Stimulated activated CD8-positive, alpha-beta memory T cell treated with anti-CD3 and anti-CD28 coated beads, Interleukin-4, amount 100 ng/mL, for 24 hours (primary cell): ENCODE data around the gene HGFAC.
"Not testable (repeated sequence)": the region's sequence is repeated elsewhere in the genome, so short reads cannot be mapped to it uniquely, and the experiment has no call there.

ENCODE experiments used
- DNase-seq: peaks from one replicate; pipeline ENCODE4 v3.0.0-alpha.2; 2020; ENCODE audit warnings: low read depth

Gene HGFAC

DNA sequence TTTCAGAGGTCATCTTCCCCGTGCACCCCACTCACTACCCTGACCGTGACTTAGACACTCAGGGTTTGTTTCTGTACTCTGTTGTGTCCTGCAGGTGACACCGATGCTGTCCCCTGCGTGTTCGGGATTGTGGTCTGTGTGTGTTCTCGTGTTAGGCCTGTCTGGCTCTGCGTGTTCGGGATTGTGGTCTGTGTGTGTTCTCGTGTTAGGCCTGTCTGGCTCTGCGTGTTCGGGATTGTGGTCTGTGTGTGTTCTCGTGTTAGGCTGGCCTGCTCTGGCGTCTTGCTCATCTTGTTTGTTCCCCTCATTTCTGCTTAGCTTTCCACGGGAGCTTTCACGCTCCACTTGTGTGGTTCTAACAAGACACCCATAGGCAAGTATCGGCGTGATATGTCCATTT is 30.6 kb upstream of the HGFAC start:
- DNase-seq = not testable (repeated sequence)

DNA sequence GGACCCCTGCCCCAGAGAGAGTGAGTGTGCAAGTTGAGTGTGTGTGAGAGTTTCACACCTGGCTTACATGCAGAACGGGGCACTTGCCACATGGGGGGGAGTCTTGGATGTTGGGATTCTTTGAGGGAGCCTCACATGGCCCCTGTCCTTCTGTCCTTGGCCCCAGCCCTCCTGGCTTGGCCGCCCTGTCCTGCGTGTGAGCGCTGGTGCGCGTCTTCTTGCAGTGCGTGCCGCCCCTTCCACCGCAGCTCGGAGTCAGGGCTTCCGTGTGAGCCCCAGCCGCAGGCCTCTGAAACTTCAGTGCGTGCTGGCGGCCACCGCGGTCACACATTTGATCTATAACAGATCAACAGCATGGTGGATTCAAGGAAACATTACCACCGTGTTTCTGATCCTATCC is 30.1 kb upstream of the HGFAC start:
- no peak for DNase-seq

DNA sequence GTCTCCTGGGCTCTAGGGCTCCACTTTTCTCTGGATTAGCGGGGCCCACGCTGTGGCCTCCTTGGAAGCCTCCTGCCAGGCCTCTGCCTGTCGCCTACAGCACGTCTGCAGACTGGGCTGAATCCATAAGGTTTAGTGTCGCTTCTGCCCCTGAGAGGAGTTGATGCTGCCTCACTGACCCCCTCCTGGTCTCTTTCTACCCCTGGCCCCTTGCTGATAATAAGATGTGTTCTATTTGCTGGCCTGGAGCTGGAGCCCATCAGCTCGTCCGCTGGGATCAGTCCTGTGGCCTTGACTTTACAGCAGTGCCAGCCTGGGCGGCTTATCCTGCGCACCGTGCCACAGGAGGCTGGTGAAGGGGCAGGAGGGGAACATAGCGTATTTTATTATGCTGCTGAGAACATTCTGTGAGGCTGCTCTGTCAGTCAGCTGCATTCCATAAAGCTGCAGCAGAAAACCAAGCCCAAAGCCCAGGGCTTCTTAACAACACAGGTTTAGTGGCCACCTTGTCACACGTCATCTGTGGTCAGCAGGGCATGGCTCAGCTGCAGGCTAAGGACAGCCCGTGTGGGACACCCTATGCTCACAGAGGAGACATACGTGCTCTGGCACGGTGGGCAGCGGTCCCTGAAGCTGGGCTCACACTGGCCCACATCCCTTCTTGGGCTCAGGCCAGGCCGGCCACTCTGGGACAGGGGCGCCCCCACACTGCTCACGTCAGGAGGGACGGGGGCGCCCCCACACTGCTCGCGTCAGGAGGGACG is 29.3 kb upstream of the HGFAC start:
- no peak for DNase-seq

DNA sequence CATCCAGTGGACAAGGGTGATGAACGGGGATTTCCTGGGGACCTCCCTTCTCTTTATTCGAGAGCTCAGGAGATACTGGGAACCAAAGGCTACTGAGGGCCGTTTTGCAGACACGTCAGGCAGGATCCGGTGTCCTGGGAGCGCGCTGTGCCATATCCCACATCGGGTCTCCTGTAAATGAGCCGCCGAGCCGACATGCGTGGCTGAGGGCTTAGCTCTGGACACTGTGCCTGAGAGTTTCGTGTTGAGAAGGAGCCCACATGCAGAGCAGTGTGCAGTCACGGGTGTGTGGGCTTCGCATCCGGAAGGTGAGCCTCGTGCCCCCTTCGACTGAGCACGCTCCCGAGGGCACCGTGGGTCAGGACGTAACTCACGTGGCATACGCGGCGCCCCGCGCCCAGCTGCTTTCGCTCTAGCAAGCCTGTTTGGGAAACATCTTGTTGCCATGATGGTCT is 28.5 kb upstream of the HGFAC start:
- no peak for DNase-seq

DNA sequence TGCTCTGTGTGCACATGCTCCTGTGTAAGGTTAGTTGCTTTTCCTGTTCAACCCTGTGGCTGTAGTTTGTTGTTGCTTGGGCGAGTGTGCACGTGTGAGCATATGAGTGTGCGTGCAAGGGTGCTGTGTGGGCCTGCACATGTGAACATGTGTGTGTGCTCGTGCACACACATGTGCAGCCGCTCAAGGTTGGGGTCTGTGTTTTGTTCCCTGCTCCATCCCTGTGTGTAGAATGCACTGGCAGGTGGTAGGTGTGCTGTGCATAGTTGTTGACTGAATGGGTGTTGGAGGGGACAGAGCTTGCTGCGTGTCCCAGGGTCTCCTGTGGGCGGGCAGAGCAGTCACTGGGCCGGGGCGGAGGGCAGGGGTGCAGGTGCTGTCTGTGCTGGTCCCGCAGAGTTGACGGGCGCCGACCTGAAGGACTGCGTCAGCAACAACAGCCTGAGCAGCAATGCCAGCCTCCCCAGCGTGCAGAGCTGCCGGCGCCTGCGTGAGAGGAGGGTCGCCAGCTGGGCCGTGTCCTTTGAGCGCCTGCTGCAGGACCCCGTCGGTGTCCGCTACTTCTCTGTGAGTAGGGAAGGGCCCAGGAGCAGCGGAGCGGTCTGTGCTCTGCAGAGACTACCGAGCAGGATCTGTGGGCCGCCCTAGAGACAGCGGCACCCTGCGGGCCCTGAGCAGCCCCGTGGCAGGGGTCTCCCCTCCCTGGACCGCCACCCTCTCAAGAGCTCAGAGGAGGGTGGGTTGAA is 27.9 kb upstream of the HGFAC start:
- DNase-seq = no peak

DNA sequence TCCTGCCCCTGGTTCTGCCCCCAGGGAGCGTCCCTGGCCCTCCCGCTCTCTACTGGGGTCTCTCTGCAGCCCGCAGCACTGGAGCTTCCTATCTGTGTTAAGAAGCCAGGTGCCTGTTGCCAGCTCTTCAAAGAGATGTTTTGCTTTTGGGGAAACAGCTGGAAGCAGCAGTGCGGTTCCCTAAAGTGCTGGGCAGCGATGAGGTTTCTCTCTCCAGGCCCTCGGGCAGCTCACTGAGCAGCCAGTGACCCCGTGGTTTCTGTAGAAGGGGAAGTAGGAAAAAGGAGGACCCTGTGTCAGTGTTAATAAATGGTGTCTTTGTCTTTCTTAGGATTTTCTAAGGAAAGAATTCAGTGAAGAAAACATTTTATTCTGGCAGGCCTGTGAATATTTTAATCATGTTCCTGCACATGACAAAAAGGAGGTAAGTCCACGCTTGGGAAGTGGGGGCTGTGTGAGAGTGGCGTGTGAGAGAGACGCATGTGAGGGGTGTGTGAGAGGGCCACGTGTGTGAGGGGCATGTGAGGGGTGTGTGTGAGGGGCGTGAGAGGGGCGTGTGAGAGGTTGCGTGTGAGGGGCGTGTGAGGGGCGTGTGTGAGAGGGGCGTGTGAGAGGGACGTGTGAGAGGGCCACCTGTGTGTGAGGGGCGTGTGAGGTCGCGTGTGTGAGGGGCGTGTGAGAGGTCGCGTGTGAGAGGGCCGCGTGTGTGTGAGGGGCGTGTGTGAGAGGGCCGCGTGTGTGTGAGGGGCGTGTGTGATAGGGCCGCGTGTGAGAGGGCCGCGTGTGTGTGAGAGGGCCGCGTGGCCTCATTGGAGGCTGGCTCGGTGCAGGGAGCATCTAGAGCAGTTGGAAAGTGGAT is 27.1 kb upstream of the HGFAC start:
- DNase-seq = no peak

DNA sequence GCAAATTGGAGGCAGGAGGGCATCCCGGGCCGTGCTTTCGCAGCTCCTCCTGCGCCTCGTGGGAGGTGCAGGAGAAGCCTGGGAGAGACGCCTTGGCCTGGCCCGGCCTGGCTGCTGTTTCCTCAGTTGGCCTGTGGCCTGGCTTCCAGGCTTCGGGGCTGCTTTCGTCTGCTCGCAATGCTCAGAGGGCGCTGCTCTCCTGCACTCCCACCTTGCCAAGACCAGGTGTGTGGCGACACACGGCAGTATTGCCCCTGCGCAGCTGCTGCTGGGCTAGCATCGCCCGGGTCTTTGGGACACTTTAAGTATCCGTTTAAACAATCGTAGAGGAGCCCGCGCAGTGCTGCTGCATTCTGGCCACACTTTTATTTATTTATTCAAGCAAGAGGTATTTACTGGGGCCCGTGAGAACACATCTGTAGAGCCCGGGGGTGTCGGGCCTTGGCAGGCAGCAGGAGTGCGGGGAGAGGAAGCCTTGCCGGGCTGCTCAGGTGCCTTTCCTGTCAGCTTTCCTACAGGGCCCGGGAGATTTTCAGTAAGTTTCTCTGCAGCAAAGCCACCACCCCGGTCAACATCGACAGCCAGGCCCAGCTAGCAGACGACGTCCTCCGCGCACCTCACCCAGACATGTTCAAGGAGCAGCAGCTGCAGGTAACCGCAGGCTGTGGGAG is 26.2 kb upstream of the HGFAC start:
- no peak for DNase-seq

DNA sequence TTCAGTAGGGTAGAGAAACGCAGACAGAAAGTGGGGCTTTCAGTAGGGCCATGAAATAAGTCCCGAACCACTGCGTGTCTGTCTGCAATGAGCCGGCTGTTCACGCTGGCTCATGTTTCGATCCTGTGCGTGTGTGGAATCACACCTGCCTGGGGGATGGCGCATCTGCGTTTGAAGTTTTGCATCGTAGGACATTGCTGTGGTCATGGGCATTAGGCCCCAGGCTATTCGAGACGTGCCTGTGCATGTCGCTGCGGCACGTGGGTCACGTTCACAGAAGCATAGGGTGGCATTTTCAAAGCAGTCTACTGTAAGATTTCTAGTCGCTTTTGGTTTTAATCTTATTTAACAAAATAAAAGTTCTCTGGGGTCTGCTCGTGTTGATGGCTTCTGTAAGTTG is 25.5 kb upstream of the HGFAC start:
- no peak for DNase-seq

DNA sequence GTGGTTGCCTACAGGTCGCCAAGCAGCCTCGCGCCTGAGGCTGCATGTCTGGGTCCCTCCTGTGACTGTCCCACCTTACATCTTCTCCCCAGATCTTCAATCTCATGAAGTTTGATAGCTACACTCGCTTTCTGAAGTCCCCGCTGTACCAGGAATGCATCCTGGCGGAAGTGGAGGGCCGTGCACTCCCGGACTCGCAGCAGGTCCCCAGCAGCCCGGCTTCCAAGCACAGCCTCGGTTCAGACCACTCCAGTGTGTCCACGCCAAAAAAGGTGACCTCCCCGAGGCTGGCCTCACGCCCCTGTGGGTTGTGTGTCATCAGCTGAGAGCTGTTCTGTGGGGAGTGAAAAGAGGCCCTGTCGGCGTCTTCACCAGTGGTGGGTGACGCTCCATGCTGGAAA is 24.9 kb upstream of the HGFAC start:
- no peak for DNase-seq

DNA sequence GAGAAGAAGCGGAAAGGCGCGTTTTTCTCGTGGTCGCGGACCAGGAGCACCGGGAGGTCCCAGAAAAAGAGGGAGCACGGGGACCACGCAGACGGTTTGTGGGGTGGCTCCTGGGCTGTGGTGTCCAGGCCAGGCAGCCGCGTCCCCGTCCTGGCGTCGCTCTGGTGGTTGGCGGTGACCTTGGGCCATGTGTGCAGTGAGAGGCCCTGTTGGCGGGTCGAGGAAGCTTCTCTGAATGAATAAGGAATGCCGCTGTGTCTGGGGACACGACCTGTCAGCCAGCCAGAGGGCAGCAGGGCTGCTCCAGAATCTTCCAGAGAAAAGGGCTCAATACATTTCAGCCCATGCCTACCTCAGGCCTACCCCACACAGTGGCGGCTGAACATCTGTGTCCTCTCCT is 24.3 kb upstream of the HGFAC start:
- DNase-seq = no peak

DNA sequence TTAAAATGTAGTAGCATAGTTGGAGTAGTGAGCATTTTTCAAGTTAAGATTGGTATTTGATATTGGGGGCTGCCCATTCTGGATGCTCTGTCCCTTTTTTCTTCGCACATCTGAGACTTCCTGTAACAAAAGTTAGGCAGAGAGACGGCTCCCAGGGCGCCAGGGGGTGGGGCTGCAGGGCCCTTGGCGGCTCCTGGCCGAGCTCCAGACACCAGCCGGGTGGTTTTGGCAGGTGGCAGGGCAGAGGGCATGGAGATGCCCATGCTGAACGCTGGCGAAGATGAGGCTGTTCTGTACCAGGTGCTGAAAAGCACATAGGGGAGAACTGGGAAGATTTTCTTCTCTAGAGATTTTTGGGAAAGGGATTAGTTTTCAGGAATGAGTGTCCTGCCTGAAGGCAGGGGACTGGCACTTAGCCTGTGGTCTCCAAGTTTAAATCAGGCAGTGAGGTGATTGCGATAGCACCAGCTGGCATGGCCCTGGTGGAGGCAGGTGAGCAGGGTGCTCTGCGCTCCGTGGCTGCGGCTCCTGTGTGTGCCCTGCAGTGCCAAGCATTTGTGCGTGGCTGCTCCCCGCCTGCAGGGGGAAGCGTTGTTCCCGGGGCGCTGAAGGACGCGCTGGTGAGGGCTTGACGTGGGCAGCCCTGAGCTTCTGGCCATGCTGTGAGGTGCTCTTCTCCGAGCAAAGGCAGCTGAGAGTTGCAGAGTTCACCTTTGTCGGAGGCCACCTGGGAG is 23.6 kb upstream of the HGFAC start:
- no peak for DNase-seq

DNA sequence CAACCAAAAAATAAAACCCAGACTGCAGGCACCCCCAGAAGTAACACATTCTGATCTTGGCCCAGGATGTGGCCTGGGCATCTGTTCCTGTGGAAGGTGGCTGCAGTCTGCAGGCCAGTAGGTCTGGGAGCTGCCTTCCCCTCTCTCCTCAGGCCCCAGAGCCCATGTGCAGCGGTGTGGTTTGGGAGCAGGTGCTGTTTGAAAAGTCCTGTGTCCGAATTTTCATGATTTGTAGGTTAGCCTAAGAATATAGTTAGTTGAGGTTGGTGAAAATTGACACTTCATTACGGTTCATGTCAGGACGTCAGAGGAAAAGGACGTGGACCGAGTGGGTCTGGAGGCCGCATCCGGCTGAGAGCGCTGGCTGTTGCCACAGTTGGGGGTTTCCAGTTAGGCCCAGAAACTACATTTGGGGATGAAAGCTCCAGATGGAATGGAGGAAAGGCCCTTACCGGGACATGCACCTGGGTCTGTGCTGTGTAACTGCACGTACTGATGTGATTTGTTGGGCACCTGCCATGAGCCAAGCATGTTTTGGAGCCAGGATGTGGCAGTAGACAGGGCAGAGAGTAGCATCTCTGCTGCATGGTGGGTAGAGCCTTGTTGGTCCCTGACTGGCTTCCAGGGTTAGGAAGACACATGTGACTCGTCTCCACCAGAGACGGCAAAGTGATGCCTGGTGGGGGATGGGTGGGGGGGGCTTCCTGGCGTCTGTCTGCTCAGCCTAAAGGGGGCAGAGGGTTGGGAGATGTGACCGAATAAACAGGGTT is 21.7 kb upstream of the HGFAC start:
- DNase-seq = no peak

DNA sequence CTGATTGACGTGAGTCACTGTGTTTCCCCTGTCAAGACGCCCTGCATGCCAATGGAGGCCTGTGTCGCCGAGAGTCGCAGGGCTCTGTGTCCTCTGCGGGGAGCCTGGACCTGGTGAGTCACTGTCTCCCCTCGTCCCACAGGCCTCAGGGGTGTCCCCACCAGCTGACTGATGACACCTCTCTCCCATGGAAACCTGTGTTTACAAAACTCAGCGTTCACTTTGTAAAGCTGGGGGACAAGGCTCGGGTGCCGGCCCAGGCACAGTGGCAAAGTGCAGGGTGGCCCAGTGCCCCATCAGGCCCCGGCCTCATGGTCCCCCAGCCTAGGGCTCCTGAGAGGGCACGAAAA is 21.2 kb upstream of the HGFAC start:
- DNase-seq = no peak

DNA sequence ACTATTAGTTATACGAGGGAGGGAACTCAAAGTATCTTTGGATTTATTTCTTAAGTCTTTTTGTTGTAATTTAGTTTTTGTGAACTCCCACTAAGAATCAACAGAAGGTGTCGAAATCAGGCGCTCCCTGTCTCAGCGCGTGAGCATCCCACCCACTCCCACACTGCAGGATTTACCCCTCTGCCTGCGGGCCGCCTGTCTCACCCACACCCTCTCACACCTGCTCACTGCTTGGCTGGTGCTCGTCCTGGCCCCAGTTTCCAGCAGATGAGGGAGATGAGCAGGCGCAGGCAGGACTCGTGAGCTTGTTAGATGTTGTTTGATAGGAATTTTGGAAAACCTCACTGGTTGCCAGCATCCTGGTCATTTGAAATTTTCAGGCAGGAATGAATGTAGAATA is 20.8 kb upstream of the HGFAC start:
- DNase-seq = no peak

DNA sequence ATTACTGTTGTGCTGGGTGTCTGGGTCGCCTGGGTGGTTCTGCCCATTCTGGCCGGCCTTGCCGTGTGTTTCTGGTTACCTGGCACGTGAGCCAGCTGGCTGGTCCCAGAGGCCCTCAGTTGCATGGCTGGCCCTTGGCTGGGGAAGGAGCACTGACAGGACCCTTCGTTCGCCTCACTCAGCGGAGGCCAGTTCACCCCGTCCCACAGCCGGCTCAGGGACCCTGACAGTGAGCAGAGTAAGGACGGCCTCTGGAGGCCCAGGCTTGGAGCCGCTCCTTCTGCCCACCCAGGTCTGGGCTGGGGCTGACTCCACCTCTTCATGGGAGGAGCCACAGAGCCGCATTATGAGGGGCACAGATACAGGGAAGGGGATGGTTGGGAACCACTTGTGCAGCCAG is 20.3 kb upstream of the HGFAC start:
- no peak for DNase-seq

DNA sequence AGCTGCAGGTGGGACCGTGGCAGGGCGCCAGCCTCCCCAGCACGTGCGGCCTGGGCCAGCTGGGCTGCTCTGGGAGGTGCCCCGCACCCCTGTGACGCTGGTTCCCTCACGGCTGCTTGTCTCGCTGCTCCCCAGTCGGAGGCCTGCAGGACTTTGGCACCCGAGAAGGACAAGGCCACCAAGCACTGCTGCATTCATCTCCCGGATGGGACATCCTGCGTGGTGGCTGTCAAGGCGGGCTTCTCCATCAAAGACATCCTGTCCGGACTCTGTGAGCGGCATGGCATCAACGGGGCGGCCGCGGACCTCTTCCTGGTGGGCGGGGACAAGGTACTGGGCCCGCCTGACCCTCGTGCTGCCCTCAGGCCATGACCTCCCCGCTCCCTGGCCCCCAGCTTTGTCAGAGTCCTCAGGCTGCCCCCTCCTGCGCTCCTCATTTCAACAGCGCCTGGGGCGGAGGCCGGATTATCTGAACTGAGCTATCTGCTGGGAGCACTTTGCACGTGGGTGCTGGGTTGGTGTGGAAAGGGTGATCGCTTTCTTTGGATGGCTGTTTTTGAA is 19.4 kb upstream of the HGFAC start:
- DNase-seq = no peak

DNA sequence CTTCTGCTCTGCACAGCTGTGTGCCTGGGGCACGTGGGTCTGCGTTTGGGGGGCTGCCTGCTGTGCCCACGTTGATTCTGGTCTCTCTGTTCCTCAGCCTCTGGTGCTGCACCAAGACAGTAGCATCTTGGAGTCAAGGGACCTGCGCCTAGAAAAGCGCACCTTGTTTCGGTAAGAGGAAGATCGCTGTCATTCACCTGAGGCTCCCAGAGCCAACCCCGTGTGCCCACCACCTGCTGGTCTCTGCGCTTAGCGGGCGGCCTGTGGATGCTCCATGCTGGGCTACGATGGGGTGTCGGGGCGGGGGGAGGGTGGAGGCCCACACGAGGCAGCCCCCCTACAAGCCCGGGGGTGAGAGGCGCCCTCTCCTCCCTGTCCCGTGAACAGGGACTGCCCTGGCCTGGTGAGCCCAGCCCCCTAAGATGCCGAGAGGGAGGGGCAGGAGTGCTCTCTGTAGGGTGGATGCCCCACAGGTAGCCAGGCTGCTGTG is 18.9 kb upstream of the HGFAC start:
- DNase-seq = no peak

DNA sequence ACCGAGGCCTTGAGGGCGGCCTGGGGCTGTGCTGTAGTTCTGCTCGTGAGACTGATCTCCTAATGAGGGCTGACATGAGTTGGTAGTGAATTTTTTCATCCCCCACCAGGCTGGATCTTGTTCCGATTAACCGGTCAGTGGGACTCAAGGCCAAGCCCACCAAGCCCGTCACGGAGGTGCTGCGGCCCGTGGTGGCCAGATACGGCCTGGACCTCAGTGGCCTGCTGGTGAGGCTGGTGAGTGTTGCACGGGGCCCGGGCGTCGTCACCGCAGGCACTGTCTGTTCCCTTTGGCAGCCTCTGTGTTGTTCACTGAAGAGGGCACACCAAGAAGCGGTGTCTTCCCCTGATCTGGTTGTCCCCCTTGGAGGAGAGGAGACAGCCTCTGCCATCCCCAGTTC is 18.4 kb upstream of the HGFAC start:
- no peak for DNase-seq

DNA sequence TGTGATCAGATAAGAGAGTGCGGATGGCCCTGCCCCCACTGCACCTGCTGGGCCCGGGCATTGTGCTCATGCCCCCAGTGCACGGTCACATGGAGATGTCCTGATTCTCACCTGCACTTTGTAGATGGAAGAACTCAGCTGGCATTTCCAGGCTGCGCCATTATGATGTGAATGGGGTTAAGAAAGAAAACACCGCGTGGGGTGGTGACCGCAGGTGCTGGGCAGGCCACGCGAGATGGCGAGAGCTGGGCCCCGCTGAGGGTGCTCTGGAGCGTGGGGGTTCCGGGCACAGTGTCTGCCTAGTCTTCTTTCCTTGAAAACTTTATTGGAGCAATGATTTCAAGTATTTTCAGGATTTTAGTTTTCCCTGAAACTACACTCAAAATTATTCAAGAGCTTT is 17.8 kb upstream of the HGFAC start:
- DNase-seq = no peak

DNA sequence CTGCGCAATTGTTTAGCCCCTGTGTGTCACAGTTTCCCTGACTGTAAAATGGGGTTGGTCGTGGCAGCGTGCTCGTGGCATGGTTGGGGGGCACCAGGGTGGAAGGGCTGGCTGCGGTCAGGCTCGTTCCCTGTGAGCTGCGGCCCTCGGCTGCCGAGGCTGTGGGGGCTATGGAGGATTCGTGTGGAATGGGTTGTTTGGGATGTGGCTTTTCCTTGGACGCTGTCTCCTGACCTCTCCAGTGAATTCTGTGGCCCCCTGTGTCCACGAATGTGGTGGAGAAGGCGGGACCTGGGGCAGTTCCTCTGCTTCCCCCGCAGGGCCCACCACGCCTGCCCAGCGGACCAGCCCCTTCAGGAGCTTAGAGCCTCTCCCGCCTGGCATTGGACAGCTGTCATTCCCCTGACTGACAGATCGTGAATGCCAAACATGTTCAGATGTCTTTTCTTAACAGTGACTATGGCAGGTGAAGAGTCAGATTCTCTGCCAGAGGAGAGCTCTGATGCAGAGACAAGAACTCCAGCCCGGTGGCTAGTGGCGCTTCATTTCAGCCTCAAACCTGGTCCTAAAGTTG is 17.2 kb upstream of the HGFAC start:
- DNase-seq = no peak
